NK-92 (cell line): ENCODE measurements around the gene KCNA2.

ENCODE experiments used
- DNase-seq: peaks from one replicate; lab custom pipeline; 2025; ENCODE audit not compliant: unreplicated experiment; lab: John Stamatoyannopoulos, UW

Gene KCNA2

GRCh38 chr1:110570901-110571300, 35.3 kb downstream of the KCNA2 start:
- no peak for DNase-seq

GRCh38 chr1:110570307-110570706, 35.9 kb downstream of the KCNA2 start:
- DNase-seq: no peak

- DNase-seq: no peak
These were observed 39.3 kb downstream of the KCNA2 start for GRCh38 chr1:110566836-110567235.

- DNase-seq: no peak
These were observed 40.6 kb downstream of the KCNA2 start for GRCh38 chr1:110565565-110565964.

GRCh38 chr1:110563089-110563488, 43.1 kb downstream of the KCNA2 start:
- no peak for DNase-seq

GRCh38 chr1:110561596-110561995, 44.6 kb downstream of the KCNA2 start:
- no peak for DNase-seq

- DNase-seq: no peak
These were observed 47.0 kb downstream of the KCNA2 start for GRCh38 chr1:110559157-110559556.

GRCh38 chr1:110557481-110557880, 48.7 kb downstream of the KCNA2 start:
- no peak for DNase-seq

- DNase-seq: no peak
These were observed 49.7 kb downstream of the KCNA2 start for GRCh38 chr1:110556471-110556807.

- DNase-seq: no peak
These were observed 50.2 kb downstream of the KCNA2 start for GRCh38 chr1:110555807-110556470.

- DNase-seq: no peak
These were observed 51.0 kb downstream of the KCNA2 start for GRCh38 chr1:110554871-110555801.

- no peak for DNase-seq
These were observed 54.8 kb downstream of the KCNA2 start for GRCh38 chr1:110551278-110551809.

- DNase-seq: no peak
These were observed 56.3 kb downstream of the KCNA2 start for GRCh38 chr1:110549831-110550230.

GRCh38 chr1:110548381-110548780, 57.8 kb downstream of the KCNA2 start:
- no peak for DNase-seq

GRCh38 chr1:110547017-110547416, 59.1 kb downstream of the KCNA2 start:
- no peak for DNase-seq

- DNase-seq: no peak
These were observed 60.7 kb downstream of the KCNA2 start for GRCh38 chr1:110545492-110545891.

- no peak for DNase-seq
These were observed 61.4 kb downstream of the KCNA2 start for GRCh38 chr1:110544753-110545152.
